ENCODE data around the gene NEK2. TPM values are rescaled to one million over a fixed set of nuclear protein-coding genes. Genes with fewer than 3 reads are reported as not detected.

NEK2 gene
- total and polyA plus RNA-seq, 8 donors, result 1.5 to 6.1 (median 4.6) TPM; not detected in 3

GRCh38 chr1:211642870-211643269 is 32.6 kb downstream of the NEK2 start:
- DNase-seq, result no peak
- Histone ChIP-seq H3K36me3 (no peaks in the 10 kb centered on the region), H3K4me1 (peaks cover 14 to 28% (median 22%) of the 10 kb centered on the region in 4 donors), H3K4me3 (no peak overlapping the region), H3K27me3 (no peaks in the 10 kb centered on the region), H3K27ac (peak overlapping the region in 1 of 5 donors; percentile 61), H3K9me3 (no peaks in the 10 kb centered on the region)
- no peak for TF ChIP-seq EP300 (IDR thresholded peaks at IDR 0.05)
- no peak for TF ChIP-seq CTCF (IDR thresholded peaks at IDR 0.05)
- TF ChIP-seq POLR2AphosphoS5 (IDR thresholded peaks at IDR 0.05), result no peak
- no peak for TF ChIP-seq POLR2A (IDR thresholded peaks at IDR 0.05)
- intact Hi-C loops (cut with DNase I; ENCODE audit: low total_unique reads), result no loop called here
- WGBS, 5 donors, result 87 to 98% (median 94%) methylated on average over 4 of the region's 4 CpGs

DNA sequence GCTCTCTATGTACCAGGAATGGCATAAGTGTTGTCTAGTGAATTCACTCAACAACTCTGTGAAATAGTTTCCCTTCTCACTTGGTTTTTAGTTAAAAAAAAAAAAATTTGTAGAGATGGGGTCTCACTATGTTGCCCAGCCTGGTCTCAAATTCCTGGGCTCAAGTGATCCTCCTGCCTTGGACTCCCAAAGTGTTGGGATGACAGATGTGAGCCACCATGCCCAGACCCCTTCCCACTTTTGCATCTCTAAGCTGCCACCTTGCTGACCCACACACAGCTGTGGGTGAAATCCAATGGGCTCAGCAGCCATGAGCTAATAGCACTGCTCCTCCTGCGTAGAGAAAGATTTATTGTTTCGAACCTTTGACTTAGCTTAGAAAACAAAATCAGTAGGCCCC is 33.5 kb downstream of the NEK2 start:
- Histone ChIP-seq H3K27me3 (no peaks in the 10 kb centered on the region), H3K4me3 (no peak overlapping the region), H3K36me3 (no peaks in the 10 kb centered on the region), H3K27ac (no peak overlapping the region), H3K4me1 (peaks cover 14 to 27% (median 22%) of the 10 kb centered on the region in 4 donors), H3K9me3 (no peaks in the 10 kb centered on the region)
- TF ChIP-seq CTCF (IDR thresholded peaks at IDR 0.05) (no peak), EP300 (IDR thresholded peaks at IDR 0.05) (no peak), POLR2A (IDR thresholded peaks at IDR 0.05) (no peak), POLR2AphosphoS5 (IDR thresholded peaks at IDR 0.05) (no peak)
- intact Hi-C loops (cut with DNase I; ENCODE audit: low total_unique reads), result no loop called here
- WGBS, 5 donors, result 92 to 100% (median 96%) methylated on average over 2 of the region's 2 CpGs
- DNase-seq, result peak in 1 of 2 donors; percentile 7

DNA sequence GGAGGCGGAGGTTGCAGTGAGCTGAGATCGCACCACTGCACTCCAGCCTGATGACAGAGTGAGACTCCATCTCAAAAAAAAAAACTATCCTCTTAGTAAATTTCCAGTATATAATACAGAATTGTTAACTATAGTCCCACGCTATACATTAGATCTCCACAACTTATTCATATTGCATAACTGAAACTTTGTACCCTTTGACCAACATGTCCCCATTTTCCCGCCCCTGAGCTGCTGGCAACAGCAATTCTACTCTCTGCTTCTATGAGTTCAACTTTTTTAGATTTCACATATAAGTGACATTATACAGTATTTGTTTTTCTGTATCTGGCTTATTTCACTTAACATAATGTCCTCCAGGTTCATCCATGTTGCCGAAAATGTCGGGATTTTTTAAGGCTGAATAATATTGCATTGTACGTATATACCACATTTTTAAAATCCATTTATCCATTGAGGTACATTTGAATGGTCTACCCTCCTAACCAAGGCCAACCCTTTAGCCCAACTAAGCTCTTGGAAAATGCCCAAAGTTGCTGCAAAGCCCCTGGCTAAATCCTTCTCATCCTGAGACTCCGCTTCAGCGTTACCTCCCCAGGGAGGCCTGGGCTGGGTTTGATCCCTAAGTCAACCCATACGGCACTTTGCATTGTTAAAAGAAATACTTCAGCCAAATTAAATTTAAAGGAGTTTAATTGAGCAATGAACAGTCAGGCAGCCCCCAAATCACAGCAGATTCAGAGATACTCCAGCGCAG is 34.2 kb downstream of the NEK2 start:
- TF ChIP-seq POLR2A (IDR thresholded peaks at IDR 0.05), result no peak
- TF ChIP-seq EP300 (IDR thresholded peaks at IDR 0.05), result no peak
- TF ChIP-seq POLR2AphosphoS5 (IDR thresholded peaks at IDR 0.05), result no peak
- TF ChIP-seq CTCF (IDR thresholded peaks at IDR 0.05), result no peak
- intact Hi-C loops (cut with DNase I; ENCODE audit: low total_unique reads), result no loop called here
- H3K36me3 ChIP-seq, result no peaks in the 10 kb centered on the region
- H3K4me1 ChIP-seq, result peaks cover 14 to 27% (median 22%) of the 10 kb centered on the region in 4 donors
- DNase-seq, result peak in 1 of 2 donors; percentile 4
- H3K27ac ChIP-seq, result no peak overlapping the region
- 85 to 98% (median 96%) methylated on average over 11 of the region's 11 CpGs for WGBS, 5 donors
- no peak overlapping the region for H3K4me3 ChIP-seq
- no peaks in the 10 kb centered on the region for H3K27me3 ChIP-seq
- no peaks in the 10 kb centered on the region for H3K9me3 ChIP-seq

- peak in 1 of 2 donors; percentile 25 for DNase-seq
- intact Hi-C loops (cut with DNase I; ENCODE audit: low total_unique reads), result no loop called here
- Histone ChIP-seq H3K9me3 (no peaks in the 10 kb centered on the region), H3K27ac (no peak overlapping the region), H3K27me3 (no peaks in the 10 kb centered on the region), H3K4me3 (no peak overlapping the region), H3K36me3 (no peaks in the 10 kb centered on the region), H3K4me1 (peaks cover 14 to 27% (median 22%) of the 10 kb centered on the region in 4 donors)
- TF ChIP-seq EP300 (IDR thresholded peaks at IDR 0.05) (no peak), POLR2AphosphoS5 (IDR thresholded peaks at IDR 0.05) (no peak)
- 33 to 64% (median 55%) methylated on average over 1 of the region's 1 CpG for whole genome bisulfite sequencing, 5 donors
Measured at GRCh38 chr1:211640301-211640630, 35.2 kb downstream of the NEK2 start.
